Right hindlimb (tissue), 1 donor: ENCODE data around the gene C22orf23.
A peak's percentile ranks its signal among the peaks of the same experiment; 100 is the strongest.

Experiments used
- DNase-seq: peaks from one replicate; pipeline ENCODE4 v3.0.0-alpha.2; 2018

The C22orf23 gene

DNA sequence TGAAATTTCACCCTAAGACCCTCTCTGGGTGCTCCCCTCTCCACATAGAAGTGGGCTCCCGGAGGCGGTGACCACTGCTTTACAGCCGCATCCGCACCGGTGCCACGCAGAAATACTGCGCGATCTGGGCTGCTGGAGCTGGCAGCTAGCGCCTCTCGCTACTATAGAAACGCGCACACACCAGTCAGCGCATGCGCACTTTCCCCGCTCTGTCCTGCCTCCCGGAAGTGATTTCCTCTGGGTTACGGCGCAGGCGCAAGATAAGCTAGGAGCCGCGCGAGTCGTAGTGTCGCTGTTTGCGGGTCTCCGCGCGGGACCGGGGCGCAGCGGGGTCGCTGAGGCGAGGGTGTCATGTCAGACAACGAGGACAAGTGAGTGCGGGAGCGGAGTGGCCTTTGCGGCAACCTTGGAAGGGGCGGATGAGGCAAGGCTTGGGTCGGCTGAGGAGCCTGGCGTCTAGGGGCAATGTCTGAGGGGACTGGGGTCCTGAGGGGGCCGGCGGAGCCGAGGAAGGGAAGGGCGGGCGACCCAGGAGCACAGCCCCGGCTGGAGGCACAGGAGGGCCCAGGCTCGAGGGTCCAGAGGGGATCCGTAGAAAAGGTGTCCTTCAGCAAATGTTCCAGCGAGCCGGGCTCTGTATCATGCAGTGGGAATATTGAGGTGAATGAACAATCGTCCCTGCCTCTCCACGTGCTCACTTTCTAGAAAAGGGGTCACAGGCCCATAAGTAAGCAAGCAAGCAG is at the start of gene C22orf23, which contains the start of gene POLR2F:
C22orf23 (minus strand) TSS at position 165 of the 743 bp plus-strand sequence. CDS start 452 bp downstream, outside the sequence.
POLR2F (plus strand) TSS at position 263 of the 743 bp plus-strand sequence; CDS start at position 352, 89 bp downstream.
- peak; percentile 95 for DNase-seq

DNA sequence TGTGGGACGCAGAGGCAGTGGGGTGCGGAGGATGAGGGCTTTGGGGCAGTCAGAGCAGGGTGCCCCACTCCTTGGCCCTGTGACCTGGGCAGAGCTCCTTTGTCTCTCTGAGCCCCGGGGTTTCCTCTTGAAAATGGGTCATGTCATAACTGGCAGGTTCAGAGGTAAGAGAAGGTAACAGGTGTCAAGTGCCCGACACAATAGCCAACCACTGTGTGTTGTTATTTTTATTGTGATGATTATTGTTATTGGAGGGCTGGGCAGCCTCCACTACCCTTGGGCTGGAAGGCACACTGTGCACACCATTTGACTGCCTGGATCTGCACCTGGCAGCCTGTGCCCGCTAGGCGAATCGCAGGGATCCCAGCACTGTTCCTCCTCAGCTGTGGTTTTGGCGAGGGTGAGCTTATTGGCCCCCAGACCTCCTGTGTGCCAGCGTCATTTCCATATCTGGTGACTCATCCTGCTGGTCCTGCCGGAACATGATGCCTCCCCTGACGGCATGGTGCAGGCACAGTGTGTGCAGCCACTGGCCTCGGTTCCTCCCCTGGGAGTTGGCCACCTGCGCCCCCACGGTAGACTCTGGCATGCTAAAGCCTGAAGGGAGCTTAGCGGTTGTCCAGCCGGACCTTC is 46.4 kb upstream of the C22orf23 start:
- DNase-seq, result peak; percentile 53

DNA sequence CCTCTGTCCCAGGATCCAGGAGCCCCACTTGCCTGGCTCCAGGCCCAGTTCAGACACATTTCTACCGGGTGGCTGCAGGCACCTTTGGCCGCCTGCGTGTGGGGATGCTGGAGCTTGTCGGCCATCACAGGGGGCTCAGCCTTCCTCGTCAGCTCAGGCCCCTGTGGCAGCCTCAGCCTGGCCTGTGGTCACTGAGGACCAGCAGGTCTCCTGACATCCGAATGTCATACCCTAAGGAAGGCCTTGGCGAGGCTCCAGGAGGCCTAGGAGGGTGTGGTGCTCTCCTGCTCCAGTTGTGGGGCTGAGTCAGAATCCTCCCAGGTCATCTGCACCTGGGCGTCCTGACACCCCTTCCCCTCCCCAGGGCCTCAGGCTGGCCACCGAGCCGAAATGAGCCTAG is 45.8 kb upstream of the C22orf23 start:
- no peak for DNase-seq

DNA sequence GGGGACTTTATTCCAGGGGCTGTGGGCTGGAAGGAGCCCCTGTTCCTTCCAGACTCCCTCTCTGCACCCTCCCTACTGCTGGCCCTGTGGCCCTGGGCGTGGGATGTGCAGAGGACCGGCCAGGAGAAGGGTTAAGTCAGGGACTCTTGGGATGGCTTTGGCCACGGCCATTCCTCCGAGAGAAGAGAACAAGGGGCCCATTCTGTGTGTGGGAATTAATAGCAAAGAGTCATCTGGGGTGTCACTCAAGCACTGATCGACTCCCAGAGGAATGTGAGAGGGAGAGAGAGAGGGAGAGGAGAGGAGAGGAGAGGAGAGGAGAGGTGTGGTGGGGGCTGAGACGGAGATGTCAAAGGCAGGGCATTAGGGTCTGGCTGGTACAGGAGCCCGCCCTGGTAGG is 45.1 kb upstream of the C22orf23 start:
- no peak for DNase-seq

DNA sequence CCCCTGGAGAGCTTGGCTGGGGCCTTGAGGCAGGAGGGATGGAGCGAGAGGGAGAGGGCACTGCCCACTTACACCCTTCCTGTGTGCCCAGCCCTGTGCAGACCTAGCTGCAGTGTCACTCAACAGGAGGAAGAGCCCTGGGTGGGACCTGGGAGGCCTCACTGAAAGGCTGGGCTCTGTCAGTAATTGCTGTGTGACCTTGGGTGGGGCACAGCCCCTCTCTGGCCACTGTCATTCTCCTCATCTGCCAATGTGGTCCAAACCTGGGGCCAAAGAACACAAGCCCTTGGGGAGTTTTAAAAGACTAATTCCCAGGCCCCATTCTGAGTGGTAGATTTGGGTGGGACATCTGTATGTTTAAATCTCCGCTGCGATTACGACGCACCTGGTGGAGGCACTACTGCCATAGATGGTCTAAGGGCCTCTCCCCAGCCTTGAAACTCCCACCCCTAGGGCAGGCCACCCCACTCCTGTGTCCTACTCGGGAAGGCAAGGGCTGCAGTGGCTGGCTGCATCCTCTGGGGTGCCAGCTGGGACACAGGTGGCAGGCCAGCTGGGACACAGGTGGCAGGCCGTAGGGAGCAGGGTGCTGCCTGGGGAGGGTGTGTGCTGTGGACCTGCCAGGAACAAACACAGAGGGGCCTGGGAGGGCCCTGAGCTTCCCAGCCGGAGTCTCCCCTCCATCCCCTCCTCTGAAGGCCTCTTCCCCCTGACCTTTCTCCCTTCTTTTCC is 43.3 kb upstream of the C22orf23 start:
- no peak for DNase-seq

DNA sequence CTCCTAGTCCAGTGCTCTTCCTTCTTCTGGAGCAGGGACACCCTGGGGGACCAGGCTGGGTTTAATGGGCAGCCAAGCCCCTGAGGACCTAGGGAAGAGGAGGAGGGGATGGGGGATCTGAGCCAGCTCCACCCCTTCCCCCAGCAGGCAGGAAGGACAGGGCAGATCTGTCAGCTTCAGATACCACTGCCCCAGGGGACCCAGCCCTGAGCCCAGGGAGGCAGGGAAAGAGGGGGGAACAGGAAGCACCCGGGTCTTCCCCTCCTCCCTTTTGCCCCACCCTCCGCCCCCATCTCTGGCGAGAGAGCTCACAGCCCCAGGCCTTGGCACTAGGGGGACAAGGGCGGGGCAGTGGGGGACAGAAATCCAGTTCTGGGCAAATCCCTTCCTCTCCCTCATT is 42.7 kb upstream of the C22orf23 start:
- DNase-seq, result no peak

DNA sequence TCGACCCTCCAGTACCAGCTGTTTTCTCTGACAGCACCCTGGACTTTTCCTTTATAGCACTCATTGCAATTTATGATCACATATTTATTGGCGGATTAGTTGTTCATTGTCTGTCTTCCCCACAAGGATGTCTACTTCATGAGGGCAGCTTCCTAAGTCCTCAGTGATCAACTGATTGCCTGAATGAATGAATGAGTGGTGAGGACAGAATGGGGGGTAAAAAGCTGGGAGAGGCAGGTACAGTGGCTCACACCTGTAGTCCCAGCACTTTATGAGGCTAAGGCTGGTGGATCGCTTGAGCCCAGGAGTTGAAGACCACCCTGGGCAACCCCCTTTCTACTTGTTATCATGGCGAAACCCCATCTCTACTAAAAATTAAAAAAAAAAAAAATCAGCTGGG is 42.1 kb upstream of the C22orf23 start:
- DNase-seq, result no peak

DNA sequence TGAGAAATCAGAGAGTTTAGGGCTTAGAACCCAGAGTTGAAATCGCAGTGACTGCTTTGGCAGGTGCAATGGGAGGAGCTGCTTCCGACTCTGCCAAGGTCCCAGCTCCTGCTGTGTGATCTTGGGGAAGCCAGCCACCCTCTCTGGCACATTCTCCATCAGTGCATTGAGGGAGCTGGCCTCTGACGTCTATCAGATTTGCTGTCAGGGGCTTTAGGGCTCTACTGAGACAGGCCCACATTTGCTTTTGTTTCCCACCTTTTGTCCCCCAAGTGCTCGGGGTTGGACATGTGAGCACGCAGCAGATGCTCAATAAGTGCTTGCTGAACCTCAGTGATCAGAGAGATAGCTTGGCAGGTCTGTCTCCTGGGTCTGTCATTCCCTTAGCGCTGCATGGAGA is 41.6 kb upstream of the C22orf23 start:
- no peak for DNase-seq

DNA sequence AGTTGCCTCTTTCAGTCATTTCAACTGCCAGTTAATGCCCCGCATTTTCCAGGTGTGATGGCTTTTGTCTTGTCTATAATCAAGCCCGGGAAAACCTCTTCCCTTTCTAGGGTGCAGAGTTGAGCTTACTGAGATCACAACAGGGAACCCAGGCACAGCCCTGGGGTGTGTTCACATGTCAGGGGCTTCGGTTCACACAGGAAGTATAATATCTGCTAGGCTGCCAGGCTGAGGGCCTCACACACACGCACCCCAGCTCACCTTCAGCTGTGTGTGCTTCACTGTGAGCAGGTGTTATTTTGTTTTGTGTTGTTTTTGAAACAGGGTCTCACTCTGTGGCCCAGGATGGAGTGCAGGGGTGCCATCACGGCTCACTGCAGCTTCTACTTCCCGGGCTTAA is 40.6 kb upstream of the C22orf23 start:
- no peak for DNase-seq

DNA sequence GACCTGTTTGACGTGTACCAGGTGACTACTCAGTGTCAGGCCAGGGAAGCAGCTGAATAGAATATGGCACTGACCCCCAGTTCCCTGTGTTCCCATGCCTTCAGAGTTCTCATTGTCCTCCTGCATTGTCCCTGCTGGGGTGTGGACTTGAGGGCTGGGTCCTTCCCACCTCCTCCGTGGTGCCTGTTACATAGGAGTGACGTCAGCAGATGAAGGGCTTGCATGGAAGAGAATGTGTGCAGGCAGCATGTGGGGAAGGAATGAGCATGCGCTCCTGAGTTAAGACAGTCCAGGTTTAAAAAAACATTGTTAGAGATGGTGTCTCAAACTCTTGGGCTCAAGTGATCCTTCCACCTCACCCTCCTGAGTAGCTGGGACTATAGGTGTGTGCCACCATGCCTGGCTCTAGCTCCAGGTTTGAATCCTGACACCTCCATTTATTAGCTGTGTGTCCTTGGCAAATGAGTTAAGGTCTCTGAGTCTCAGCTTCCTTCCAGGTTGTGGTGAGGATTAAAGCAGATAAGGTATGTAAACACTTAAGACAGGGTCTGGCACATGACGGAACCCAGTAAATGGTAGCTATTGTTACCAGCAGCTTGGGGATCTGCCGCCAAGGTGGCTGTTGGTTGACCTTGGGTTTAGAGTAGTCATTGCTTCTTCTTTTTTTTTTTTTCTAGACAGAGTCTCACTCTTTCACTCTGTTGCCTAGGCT is 38.5 kb upstream of the C22orf23 start:
- no peak for DNase-seq

DNA sequence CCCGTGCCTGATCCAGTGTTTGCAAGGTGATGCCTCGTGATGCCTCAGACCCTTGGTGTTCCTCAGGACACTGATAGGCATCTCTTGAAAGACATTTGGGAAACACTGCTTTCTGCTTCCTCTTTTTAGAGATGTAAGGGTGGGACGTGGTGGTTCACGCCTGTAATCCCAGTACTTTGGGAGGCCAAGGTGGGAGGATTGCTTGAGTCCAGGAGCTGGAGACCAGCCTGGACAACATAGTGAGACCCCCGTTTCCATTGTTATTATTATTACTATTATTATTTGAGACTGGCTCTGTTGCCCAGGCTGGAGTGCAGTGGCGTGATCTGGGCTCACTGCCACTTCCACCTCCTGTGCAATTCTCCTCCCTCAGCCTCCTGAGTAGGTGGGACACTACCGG is 37.5 kb upstream of the C22orf23 start:
- no peak for DNase-seq

DNA sequence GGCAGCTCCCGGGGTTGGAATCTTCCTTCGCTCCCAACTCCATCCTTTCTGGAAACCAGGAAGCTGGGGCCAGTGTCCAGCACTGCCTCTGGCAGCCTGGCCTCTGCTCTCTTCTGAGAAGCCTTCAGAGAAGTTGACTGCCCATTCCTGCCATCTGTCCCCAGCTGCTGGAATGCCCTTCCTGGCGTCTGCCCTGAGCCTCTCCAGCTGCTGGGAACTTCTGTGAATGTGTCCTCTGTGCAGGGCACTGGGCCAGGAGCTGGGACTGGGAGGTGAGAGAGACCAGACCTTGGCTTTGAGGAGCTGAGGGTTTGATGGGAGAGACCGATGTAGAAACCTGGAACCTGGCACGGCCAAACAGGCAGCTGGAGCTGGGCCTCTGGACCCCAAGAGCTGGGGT is 36.9 kb upstream of the C22orf23 start:
- peak; percentile 71 for DNase-seq

DNA sequence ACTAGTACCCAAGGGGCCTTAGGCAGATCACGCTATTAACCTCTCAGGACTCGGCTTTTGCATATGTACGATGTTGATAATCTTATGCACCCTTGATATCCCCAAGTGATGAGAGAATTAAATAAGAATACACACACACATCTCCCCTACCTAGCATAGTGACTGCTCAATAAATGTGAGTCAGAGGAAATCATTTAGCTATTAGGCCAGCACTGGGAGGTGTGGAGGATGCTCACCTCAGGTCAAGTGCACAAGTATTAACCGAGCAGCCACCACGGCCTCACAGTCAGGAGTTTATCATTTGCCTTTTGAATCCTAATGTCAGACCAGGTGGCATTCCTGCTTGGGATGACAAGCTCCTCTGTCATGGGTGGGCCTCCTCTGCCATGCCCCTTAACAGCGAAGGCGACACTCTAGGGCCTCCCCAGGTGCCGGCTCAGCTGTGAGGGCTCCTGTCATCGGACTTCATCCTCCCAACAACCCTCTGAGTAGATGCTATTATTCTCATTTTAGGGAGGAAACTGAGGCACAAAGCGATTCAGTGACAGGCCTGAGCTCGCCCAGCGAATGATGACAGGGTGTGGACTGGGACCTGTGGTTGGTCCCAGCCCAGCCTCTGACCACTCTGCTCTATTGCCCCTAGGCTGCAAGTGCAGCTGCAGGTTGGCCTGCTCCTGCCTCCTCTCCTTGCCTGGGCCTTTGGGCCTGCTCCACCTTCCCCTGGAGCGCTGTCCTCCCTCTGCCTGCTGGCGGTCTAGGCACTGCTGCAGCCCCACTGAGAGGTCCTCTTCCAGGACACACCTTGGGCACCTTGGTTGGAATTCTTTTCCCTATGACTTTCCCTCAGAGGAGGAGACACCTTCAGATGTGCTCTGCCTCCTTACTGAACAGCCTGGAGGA is 36.0 kb upstream of the C22orf23 start:
- DNase-seq, result no peak

DNA sequence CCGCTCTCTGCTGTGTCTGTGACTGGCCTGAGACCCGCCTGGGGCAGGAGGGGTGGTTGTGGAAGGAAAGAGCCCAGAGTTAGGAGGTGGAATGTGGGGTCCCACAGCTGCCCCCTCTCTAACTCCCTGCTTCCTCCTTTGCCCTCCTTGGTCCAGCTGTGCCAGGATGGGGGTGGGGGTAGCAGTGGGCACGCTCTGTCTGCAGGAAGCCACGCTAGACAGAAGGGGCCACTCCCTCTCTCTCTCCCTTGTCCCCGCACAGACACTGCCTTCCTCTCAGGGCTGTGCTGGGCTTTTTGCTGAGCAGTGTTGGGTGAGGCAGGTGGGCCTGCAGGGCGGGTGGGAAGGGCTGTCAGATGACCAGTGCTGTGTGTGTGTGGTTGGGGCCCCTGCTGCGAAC is 33.0 kb upstream of the C22orf23 start:
- DNase-seq, result no peak

DNA sequence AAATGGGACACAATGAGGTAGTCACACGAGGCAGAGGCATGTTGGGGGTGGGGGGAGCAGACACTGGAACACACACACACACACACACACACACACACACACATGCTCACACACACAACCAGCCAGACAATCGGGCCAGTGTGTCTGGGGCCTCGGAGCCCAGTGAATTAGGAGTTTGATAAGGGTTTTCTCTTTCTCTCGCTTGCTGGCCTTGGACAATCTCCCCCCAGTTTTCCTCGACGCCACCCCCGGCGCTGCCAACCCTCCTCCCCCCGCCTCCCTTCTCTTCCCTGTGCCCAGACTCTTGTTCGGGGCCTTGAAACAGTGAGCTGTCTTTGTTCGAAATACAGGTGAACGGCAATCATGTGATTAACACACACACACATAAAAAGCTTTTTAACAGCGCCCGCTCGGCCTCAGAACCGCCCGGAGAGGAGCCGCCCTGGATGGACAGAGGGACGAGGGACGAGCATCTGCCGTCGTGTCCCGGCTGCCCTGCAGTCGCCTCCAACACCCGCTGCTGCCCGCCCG is 32.4 kb upstream of the C22orf23 start:
- DNase-seq, result no peak

DNA sequence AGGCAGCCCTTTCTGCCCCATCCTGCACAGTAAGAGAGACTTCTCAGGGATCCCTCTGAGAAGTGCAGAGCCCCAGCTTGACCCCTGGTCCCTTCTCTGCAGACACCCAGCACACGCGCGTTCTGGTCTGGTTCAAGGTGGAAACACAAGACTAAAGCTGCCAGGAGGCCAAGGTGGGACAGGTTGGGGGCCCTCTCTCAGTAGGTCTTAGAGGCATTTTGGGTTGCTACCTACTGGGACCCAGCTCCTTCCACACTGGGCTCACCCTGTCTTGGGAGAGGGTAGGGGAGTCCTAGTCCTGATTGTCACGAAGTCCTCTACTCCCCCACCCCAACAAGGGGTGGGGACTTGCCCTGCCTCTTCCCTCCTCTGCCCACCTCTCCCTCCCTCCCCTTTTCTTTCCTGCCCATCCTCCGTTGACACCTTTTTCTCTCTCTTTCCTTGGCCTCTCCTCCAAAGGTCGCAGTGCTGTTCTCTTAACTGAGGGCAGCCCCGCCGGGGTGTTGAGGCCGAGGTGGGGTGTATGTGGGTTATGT is 31.7 kb upstream of the C22orf23 start:
- no peak for DNase-seq

DNA sequence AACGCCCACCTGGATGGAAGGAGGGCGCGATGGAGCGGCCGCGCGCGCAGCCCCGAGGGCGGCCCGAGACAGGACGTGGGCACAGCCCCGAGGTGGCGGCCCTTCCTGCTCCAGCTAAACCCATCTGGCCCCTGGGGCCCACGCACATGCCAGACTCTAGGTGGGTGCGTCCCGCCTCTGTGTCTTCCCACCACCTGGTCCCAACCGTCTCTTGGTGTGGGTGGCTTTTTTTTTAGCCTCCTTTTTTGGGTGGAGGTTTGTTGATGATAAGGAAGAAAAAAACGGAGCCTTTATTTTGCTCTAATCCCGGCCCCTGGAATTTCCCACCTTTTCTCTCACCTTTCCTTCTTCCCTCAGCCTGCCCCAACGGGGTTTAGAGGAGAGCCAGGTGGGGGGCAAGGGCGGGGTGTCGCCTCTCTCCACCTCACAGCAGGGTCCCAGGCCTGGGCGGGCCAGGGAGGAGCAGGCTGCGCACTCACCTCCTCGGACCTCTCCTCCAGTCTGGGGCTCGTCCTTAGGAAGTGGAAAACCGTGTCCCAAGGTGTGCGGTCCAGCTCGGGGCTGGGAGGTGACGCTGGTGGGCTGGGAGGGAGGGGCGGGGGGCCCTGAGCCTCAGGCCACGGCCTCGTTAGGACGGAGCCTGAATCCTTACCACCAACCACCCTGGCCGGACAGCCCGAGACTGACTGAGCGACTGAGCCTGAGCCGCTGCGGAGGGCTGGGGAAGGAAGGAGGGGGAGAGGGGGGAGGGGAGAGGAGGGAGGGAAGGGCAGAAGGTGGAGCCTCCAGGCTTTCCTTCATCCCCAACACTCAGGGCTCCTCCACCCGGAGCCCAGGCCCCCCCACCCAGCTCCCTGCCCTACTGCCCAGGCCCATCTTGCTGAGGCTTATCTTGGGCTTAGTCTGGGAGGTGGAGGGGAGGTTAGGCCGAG is 30.7 kb upstream of the C22orf23 start, which contains the start of gene SOX10:
SOX10 (minus strand) TSS at position 696 of the 932 bp plus-strand sequence. CDS start 771 bp downstream, outside the sequence.
- no peak for DNase-seq

DNA sequence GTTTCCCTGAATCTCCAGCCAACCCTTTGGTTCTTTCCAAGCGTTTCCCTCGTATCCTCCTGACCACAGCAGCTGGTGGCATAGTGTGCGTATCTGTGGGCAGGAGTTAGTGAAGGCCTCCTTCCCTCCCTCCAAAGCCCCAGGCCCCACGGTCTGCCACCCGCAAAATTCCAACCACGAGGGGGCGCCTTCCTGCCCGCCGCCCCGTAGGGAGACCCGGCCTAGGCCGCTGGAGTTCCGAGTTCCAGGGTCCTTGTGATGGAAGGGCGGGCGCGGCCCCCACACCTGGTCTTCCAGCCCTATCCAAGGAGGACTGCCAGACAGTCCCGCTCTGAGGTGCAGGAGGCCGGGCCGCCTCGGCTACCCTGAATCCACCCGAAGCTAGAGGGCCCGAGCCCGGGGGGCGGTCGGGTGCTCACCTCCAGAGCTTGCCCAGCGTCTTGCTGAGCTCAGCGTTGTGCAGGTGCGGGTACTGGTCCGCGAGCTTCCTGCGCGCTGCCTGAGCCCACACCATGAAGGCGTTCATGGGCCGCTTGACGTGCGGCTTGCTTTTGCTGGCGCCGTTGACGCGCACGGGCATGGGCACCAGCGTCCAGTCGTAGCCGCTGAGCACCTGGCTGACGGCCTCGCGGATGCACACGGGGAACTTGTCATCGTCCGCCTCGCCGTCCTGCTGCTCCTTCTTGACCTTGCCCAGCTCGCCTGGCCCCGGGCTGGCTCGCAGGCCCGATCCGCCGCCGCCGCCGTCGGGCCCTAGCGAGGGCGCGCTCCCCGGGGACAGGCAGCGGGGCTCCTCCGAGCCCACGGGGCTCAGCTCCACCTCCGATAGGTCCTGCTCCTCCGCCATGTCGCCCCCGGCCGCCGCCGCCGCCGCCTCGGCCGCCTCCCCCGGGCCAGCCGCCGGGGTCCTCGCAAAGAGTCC is 29.8 kb upstream of the C22orf23 start:
- DNase-seq, result no peak
